ENCODE results near the gene ZNF747.
"Not testable (repeated sequence)": the region's sequence is repeated elsewhere in the genome, so short reads cannot be mapped to it uniquely, and the experiment has no call there.

GRCh38 chr16:30536391-30537024 lies 1.9 kb upstream of the ZNF747 start:
- TF ChIP-seq CTCF (IDR thresholded peaks at IDR 0.05); ZFX (IDR thresholded peaks at IDR 0.05; ENCODE audit: borderline replicate concordance): not testable (repeated sequence)
